Measurements from ENCODE around the gene ZNF174. TPM values are rescaled to one million over a fixed set of nuclear protein-coding genes. Genes with fewer than 3 reads are reported as not detected.

Gene ZNF174
- total and polyA plus RNA-seq, 2 of the 4 experiments (the other 2 are of a cell fraction), result 7.2 to 10.6 TPM

- Histone ChIP-seq H4K8ac (ENCODE audit: low read depth in 2 of 2, low read length in 2 of 2) (no peak overlapping the region), H3K9me1 (ENCODE audit: insufficient read depth, low read length) (no peaks in the 10 kb centered on the region), H3K14ac (replicated peaks; ENCODE audit: low read depth, low read length) (no peak overlapping the region), H3K9ac (ENCODE audit: low read depth, low read length) (no peak overlapping the region), H3K9me3 (ENCODE audit: control insufficient read depth, insufficient read depth, low read length) (peaks cover 59% of the 10 kb centered on the region), H4K5ac (ENCODE audit: low read depth, low read length) (no peak overlapping the region), H2BK15ac (ENCODE audit: low read depth, low read length) (no peak overlapping the region), H3K4ac (ENCODE audit: low read depth, low read length) (no peak overlapping the region), H3K27ac (ENCODE audit: insufficient read depth, low read length) (no peak overlapping the region), H2AFZ (replicated peaks; ENCODE audit: low read length, poor library complexity) (peak overlapping the region; percentile 21), H3K23ac (ENCODE audit: low read depth, low read length) (no peak overlapping the region), H4K91ac (ENCODE audit: insufficient read depth, low read depth, low read length) (no peak overlapping the region), H3K4me3 (ENCODE audit: insufficient read depth, low read depth, low read length) (no peak overlapping the region), H3K79me1 (ENCODE audit: low read depth in 1 of 2, low read length in 2 of 2) (no peaks in the 10 kb centered on the region), H3K4me2 (ENCODE audit: low read depth, low read length) (no peak overlapping the region), H2BK5ac (ENCODE audit: low read depth, low read length, poor library complexity, severe bottlenecking) (no peak overlapping the region), H4K20me1 (ENCODE audit: insufficient read depth, low read length) (no peaks in the 10 kb centered on the region), H2BK120ac (ENCODE audit: low read depth, low read length) (no peak overlapping the region), H2BK20ac (ENCODE audit: low read depth, low read length) (no peak overlapping the region), H3K27me3 (ENCODE audit: control insufficient read depth, insufficient read depth, low read length) (no peaks in the 10 kb centered on the region), H2AK9ac (replicated peaks; ENCODE audit: low read depth, low read length, poor library complexity) (no peak overlapping the region), H3K4me1 (ENCODE audit: control insufficient read depth, insufficient read depth, low read length) (no peaks in the 10 kb centered on the region), H3K56ac (ENCODE audit: extremely low read depth, insufficient read depth, low read length) (no peak overlapping the region), H2AK5ac (ENCODE audit: low read depth, low read length) (no peak overlapping the region), H3K36me3 (ENCODE audit: control insufficient read depth, insufficient read depth, low read length) (peaks cover 6% of the 10 kb centered on the region), H3K18ac (ENCODE audit: low read depth, low read length) (no peak overlapping the region)
- TF ChIP-seq CTCF (conservative IDR thresholded peaks at IDR 0.05; ENCODE audit: low read depth, low read length), result no peak
- TF ChIP-seq ELK1 (IDR thresholded peaks at IDR 0.05; ENCODE audit: borderline replicate concordance, low read depth, low read length), result no peak
- TF ChIP-seq MAFK (IDR thresholded peaks at IDR 0.05; ENCODE audit: low read depth, low read length), result no peak
- TF ChIP-seq USF2 (IDR thresholded peaks at IDR 0.05; ENCODE audit: low read depth, low read length), result no peak
- no peak for TF ChIP-seq CHD1 (IDR thresholded peaks at IDR 0.05; ENCODE audit: low read depth, low read length)
- no peak for TF ChIP-seq CEBPB (IDR thresholded peaks at IDR 0.05; ENCODE audit: low read depth, low read length)
- no peak for TF ChIP-seq NFE2L2 (IDR thresholded peaks at IDR 0.05; ENCODE audit: low read depth, low read length)
- no peak for TF ChIP-seq BHLHE40 (IDR thresholded peaks at IDR 0.05; ENCODE audit: low read depth, low read length)
- no peak for TF ChIP-seq FOS (IDR thresholded peaks at IDR 0.05; ENCODE audit: low read depth, low read length)
- TF ChIP-seq RFX5 (IDR thresholded peaks at IDR 0.05; ENCODE audit: low read depth, low read length), result no peak
- no peak for TF ChIP-seq MXI1 (IDR thresholded peaks at IDR 0.05; ENCODE audit: borderline replicate concordance, low read depth, low read length)
- TF ChIP-seq RCOR1 (IDR thresholded peaks at IDR 0.05; ENCODE audit: insufficient replicate concordance, low read length), result no peak
- no peak for TF ChIP-seq RAD21 (IDR thresholded peaks at IDR 0.05; ENCODE audit: low read length)
- TF ChIP-seq MAZ (IDR thresholded peaks at IDR 0.05; ENCODE audit: borderline replicate concordance, low read depth, low read length), result no peak
- no peak for TF ChIP-seq POLR2A (IDR thresholded peaks at IDR 0.05; ENCODE audit: low read depth, low read length)
- no peak for TF ChIP-seq SMC3 (IDR thresholded peaks at IDR 0.05; ENCODE audit: low read depth, low read length)
- dilution Hi-C loops (cut with HindIII; ENCODE audit: low sequenced_read_pairs, unreplicated experiment), result no loop called here
- ATAC-seq (ENCODE audit: low read depth) (no peak), DNase-seq (no peak)
- 37% methylated on average over 8 of the region's 29 CpGs; no CpG with 5 or more reads in 1 of the 2 experiments for WGBS, 2 experiments (ENCODE audit: extremely low coverage in 2 of 2, insufficient read length in 1 of 2)
- CTCF ChIA-PET, result no interaction called here
- POLR2A ChIA-PET (ENCODE audit: unreplicated experiment), result no interaction called here
- no TSS peak for BruUV-seq (replicated peaks)
- in situ Hi-C loops (cut with MboI; ENCODE audit: low sequenced_read_pairs), result no loop called here
- intact Hi-C loops (cut with micrococcal nuclease), result no loop called here
Measured at GRCh38 chr16:3413730-3414379, 12.8 kb downstream of the ZNF174 start.

All from IMR-90 (cell line).